Mesenchymal stem cell (in vitro differentiated cells and primary cell): ENCODE measurements around the gene ACOT8.

ENCODE experiments used
- DNase-seq: peaks from one replicate; pipeline ENCODE4 v3.0.0-alpha.2; 2013
- H2AFZ ChIP-seq: one replicate; pipeline ENCODE4 v1.6.1; 2013; ENCODE audit warnings: low read depth, mild to moderate bottlenecking, control low read depth, inconsistent platforms, low read length, moderate library complexity
- H2AK5ac ChIP-seq: 2 replicates; pipeline ENCODE4 v1.6.1; 2013; ENCODE audit warnings: low read length, moderate library complexity, mild to moderate bottlenecking, inconsistent platforms; ENCODE audit not compliant: severe bottlenecking
- H2BK120ac ChIP-seq: one replicate; pipeline ENCODE4 v1.6.1; 2013; ENCODE audit warnings: low read depth, mild to moderate bottlenecking, inconsistent platforms, low read length, moderate library complexity
- H2BK12ac ChIP-seq, 2 experiments: one replicate each; pipeline ENCODE4 v1.6.1; 2013; ENCODE audit warnings: inconsistent platforms in 2 of 2, low read length in 2 of 2, mild to moderate bottlenecking in 2 of 2, moderate library complexity in 2 of 2, control low read depth in 1 of 2
- H2BK15ac ChIP-seq: one replicate; pipeline ENCODE4 v1.6.1; 2013; ENCODE audit warnings: mild to moderate bottlenecking, low read depth, inconsistent platforms; ENCODE audit not compliant: poor library complexity, severe bottlenecking
- H2BK5ac ChIP-seq: 2 replicates; pipeline ENCODE4 v1.6.1; 2013; ENCODE audit warnings: low read depth, mild to moderate bottlenecking, low read length, control low read depth, inconsistent platforms; ENCODE audit not compliant: poor library complexity, severe bottlenecking
- H3K14ac ChIP-seq, 2 experiments: one replicate each; pipeline ENCODE4 v1.6.1; 2013; ENCODE audit warnings: inconsistent platforms in 2 of 2, low read length in 2 of 2, control low read depth in 1 of 2, mild to moderate bottlenecking in 1 of 2, moderate library complexity in 1 of 2
- H3K18ac ChIP-seq, 2 experiments: one replicate each; pipeline ENCODE4 v1.6.1; 2013; ENCODE audit warnings: inconsistent platforms in 2 of 2, low read length in 2 of 2, control low read depth in 1 of 2, low read depth in 1 of 2, mild to moderate bottlenecking in 1 of 2
- H3K23ac ChIP-seq, 2 experiments: one replicate each; pipeline ENCODE4 v1.6.1; 2013; ENCODE audit warnings: inconsistent platforms in 2 of 2, low read length in 2 of 2, mild to moderate bottlenecking in 2 of 2, moderate library complexity in 2 of 2, control low read depth in 1 of 2
- H3K27ac ChIP-seq: 2 replicates; pipeline ENCODE4 v1.5.1; 2013; ENCODE audit warnings: mild to moderate bottlenecking, moderate library complexity, low read length, control low read depth, inconsistent platforms; ENCODE audit not compliant: poor library complexity, severe bottlenecking
- H3K27me3 ChIP-seq, 2 experiments: 2 replicates each; pipeline versions ENCODE4 v1.6.1 to v1.7.0; 2013; ENCODE audit warnings: low read length in 2 of 2, mild to moderate bottlenecking in 2 of 2, moderate library complexity in 2 of 2, control low read depth in 1 of 2, inconsistent platforms in 1 of 2; ENCODE audit not compliant: control insufficient read depth in 1 of 2, insufficient read depth in 1 of 2
- H3K36me3 ChIP-seq, 2 experiments: 2 replicates each; pipeline versions ENCODE4 v1.6.1 to v1.7.0; 2013; ENCODE audit warnings: low read length in 2 of 2, control low read depth in 1 of 2, inconsistent platforms in 1 of 2, low read depth in 1 of 2, mild to moderate bottlenecking in 1 of 2; ENCODE audit not compliant: insufficient read depth in 2 of 2, control insufficient read depth in 1 of 2
- H3K4ac ChIP-seq, 2 experiments: one replicate each; pipeline ENCODE4 v1.6.1; 2013; ENCODE audit warnings: inconsistent platforms in 2 of 2, low read length in 2 of 2, mild to moderate bottlenecking in 2 of 2, moderate library complexity in 2 of 2, control low read depth in 1 of 2, low read depth in 1 of 2
- H3K4me1 ChIP-seq: 2 replicates; pipeline ENCODE4 v1.6.1; 2013; ENCODE audit warnings: low read depth, low read length, control low read depth; ENCODE audit not compliant: control insufficient read depth, insufficient read depth
- H3K4me2 ChIP-seq: 2 replicates; pipeline ENCODE4 v1.6.1; 2013; ENCODE audit warnings: low read length, mild to moderate bottlenecking, inconsistent platforms; ENCODE audit not compliant: poor library complexity, severe bottlenecking
- H3K4me3 ChIP-seq, 2 experiments: 2 replicates each; pipeline versions ENCODE4 v1.5.1 to v1.7.0; 2013; ENCODE audit warnings: low read length in 2 of 2, mild to moderate bottlenecking in 2 of 2, control low read depth in 1 of 2, low read depth in 1 of 2; ENCODE audit not compliant: insufficient read depth in 1 of 2
- H3K79me1 ChIP-seq: replicated peaks from 2 replicates; pipeline ENCODE4 v1.6.1; 2013; ENCODE audit warnings: mild to moderate bottlenecking, control low read depth, low read length, inconsistent platforms; ENCODE audit not compliant: poor library complexity, severe bottlenecking
- H3K9ac ChIP-seq: 2 replicates; pipeline ENCODE4 v1.7.0; 2013; ENCODE audit warnings: mild to moderate bottlenecking, low read length, moderate library complexity
- H3K9me3 ChIP-seq: 2 replicates; pipeline ENCODE4 v1.7.0; 2013; ENCODE audit warnings: mild to moderate bottlenecking, low read length; ENCODE audit not compliant: control insufficient read depth
- H4K8ac ChIP-seq: one replicate; pipeline ENCODE4 v1.6.1; 2013; ENCODE audit warnings: inconsistent platforms, mild to moderate bottlenecking, low read length, moderate library complexity
- H4K91ac ChIP-seq: one replicate; pipeline ENCODE4 v1.6.1; 2013; ENCODE audit warnings: mild to moderate bottlenecking, low read length, inconsistent platforms
- WGBS: methylation state at CpG from one replicate; pipeline ENCODE4 v1.1.7; 2013; ENCODE audit warnings: mixed read lengths; 5-methylcytosine and 5-hydroxymethylcytosine counted together

Gene ACOT8

DNA sequence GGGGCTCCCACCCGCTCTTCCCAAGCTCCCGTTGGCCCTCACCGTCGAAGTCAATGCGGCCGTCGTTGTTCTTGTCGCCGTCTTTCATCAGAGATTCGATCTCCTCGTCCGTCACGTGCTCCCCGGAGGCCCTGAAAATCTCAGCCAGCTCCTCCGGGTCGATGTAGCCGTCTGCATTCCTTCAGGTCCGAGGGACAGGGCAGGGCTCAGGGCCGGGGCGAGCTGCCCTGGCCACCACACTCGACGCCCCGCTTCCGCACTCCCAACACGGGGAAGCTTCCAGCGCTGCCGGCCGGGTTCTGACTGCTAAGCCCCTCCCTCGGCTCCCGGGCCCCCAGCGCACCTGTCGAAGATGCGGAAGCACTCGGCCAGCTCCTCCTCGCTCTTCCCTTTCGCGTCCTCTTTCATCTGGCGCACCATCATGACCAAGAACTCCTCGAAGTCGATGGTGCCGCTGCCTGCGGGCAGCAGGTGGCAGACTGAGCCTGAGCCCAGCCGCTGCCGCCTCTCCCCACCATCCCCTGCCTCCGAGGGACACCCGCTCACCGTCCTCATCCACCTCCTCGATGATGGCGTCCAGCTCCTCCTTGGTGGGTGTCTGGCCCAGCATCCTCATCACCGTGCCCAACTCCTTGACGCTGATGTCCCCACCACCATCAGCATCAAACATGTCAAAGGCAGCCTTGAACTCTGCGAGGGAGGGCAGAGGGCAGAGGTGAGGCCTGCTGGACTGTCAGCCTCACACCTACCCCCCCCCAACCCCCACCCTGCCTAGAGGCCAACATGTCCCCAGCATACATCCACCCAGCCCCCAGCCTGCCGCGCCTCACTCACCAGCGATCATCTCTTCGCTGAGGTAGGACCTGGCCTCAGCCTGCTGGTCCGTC is 33.0 kb downstream of the ACOT8 start:
- H3K27me3 ChIP-seq, result peaks cover 15 to 16% of the 10 kb centered on the region in 2 experiments
- no peaks in the 10 kb centered on the region for H3K36me3 ChIP-seq
- no peak overlapping the region for H3K4me2 ChIP-seq
- H3K23ac ChIP-seq, result peak overlapping the region in 1 of 2 experiments; percentile 60
- no peak overlapping the region for H2BK5ac ChIP-seq
- H4K91ac ChIP-seq, result peak overlapping the region; percentile 87
- H3K9me3 ChIP-seq, result no peaks in the 10 kb centered on the region
- H3K14ac ChIP-seq, result peak overlapping the region in 1 of 2 experiments; percentile 11
- H3K79me1 ChIP-seq, result no peaks in the 10 kb centered on the region
- H2BK120ac ChIP-seq, result no peak overlapping the region
- peak; percentile 33 for DNase-seq
- H2AFZ ChIP-seq, result no peak overlapping the region
- no peak overlapping the region for H3K4ac ChIP-seq
- peak overlapping the region; percentile 32 for H3K9ac ChIP-seq
- H2BK12ac ChIP-seq, result peak overlapping the region in 1 of 2 experiments; percentile 58
- peak overlapping the region; percentile 61 for H4K8ac ChIP-seq
- H2BK15ac ChIP-seq, result peak overlapping the region; percentile 30
- 36% methylated on average over 57 of the region's 57 CpGs for WGBS
- peaks cover 25% of the 10 kb centered on the region for H3K4me1 ChIP-seq
- peak overlapping the region in 1 of 2 experiments; percentile 49 for H3K18ac ChIP-seq
- H3K27ac ChIP-seq, result no peak overlapping the region
- no peak overlapping the region for H2AK5ac ChIP-seq
- peak overlapping the region in 1 of 2 experiments; percentile 60 for H3K4me3 ChIP-seq

- peak overlapping the region in 1 of 2 experiments; percentile 7 for H3K4me3 ChIP-seq
- no peaks in the 10 kb centered on the region for H3K79me1 ChIP-seq
- no peak overlapping the region for H4K91ac ChIP-seq
- peak; percentile 40 for DNase-seq
- no peak overlapping the region for H3K9ac ChIP-seq
- H2BK5ac ChIP-seq, result no peak overlapping the region
- no peak overlapping the region for H2BK12ac ChIP-seq
- no peak overlapping the region for H2AK5ac ChIP-seq
- no peak overlapping the region for H2BK120ac ChIP-seq
- H2AFZ ChIP-seq, result no peak overlapping the region
- peak overlapping the region in 1 of 2 experiments; percentile 15 for H3K18ac ChIP-seq
- no peaks in the 10 kb centered on the region for H3K36me3 ChIP-seq
- H3K27me3 ChIP-seq, result peaks cover 15 to 16% of the 10 kb centered on the region in 2 experiments
- no peak overlapping the region for H4K8ac ChIP-seq
- H3K14ac ChIP-seq, result no peak overlapping the region
- peak overlapping the region; percentile 24 for H3K4me2 ChIP-seq
- H3K9me3 ChIP-seq, result no peaks in the 10 kb centered on the region
- peaks cover 25% of the 10 kb centered on the region for H3K4me1 ChIP-seq
- 41% methylated on average over 22 of the region's 24 CpGs for WGBS
- H3K27ac ChIP-seq, result no peak overlapping the region
- no peak overlapping the region for H2BK15ac ChIP-seq
- no peak overlapping the region for H3K4ac ChIP-seq
- no peak overlapping the region for H3K23ac ChIP-seq
Observed at GRCh38 chr20:45822857-45823256, 34.3 kb downstream of the ACOT8 start.

GRCh38 chr20:45821947-45822346 is 35.2 kb downstream of the ACOT8 start:
- peaks cover 30% of the 10 kb centered on the region for H3K4me1 ChIP-seq
- H2AK5ac ChIP-seq, result peak overlapping the region; percentile 32
- H4K91ac ChIP-seq, result no peak overlapping the region
- H3K27me3 ChIP-seq, result peaks cover 15 to 16% of the 10 kb centered on the region in 2 experiments
- no peaks in the 10 kb centered on the region for H3K36me3 ChIP-seq
- no peak overlapping the region for H3K27ac ChIP-seq
- H3K9ac ChIP-seq, result no peak overlapping the region
- no peak overlapping the region for H2BK5ac ChIP-seq
- H3K79me1 ChIP-seq, result peaks cover 3% of the 10 kb centered on the region
- H3K23ac ChIP-seq, result no peak overlapping the region
- no peak for DNase-seq
- WGBS, result 71% methylated on average over 2 of the region's 2 CpGs
- H3K14ac ChIP-seq, result no peak overlapping the region
- H4K8ac ChIP-seq, result no peak overlapping the region
- H3K9me3 ChIP-seq, result no peaks in the 10 kb centered on the region
- H2BK12ac ChIP-seq, result no peak overlapping the region
- no peak overlapping the region for H3K4me2 ChIP-seq
- H2BK15ac ChIP-seq, result no peak overlapping the region
- H3K4me3 ChIP-seq, result no peak overlapping the region
- no peak overlapping the region for H2AFZ ChIP-seq
- peak overlapping the region in 1 of 2 experiments; percentile 26 for H3K4ac ChIP-seq
- H3K18ac ChIP-seq, result no peak overlapping the region
- H2BK120ac ChIP-seq, result no peak overlapping the region

DNA sequence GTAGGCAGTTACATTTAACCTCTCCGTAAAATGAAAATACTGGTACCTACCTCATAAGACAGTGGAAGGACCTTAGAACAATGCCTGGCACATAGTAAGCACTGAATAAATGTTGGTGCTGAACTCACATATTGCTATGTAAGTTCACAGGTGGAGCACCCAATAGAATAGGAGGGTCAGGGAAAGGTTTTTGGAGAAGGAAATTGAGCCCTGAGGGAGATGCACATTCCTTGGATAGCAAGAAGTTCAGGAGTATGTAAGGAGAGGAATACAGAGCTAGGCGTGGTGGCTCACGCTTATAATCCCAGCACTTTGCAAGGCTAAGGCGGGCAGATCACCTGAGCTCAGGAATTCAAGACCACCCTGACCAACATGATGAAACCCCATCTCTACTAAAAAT is 37.7 kb downstream of the ACOT8 start:
- no peak overlapping the region for H3K4me3 ChIP-seq
- WGBS, result 100% methylated on average over 4 of the region's 4 CpGs
- no peak for DNase-seq

More for the DNA sequence above, 37.7 kb downstream of the ACOT8 start:
- Histone ChIP-seq H3K36me3 (no peaks in the 10 kb centered on the region), H3K23ac (no peak overlapping the region), H2BK15ac (no peak overlapping the region), H3K4me2 (no peak overlapping the region), H2BK12ac (peak overlapping the region in 1 of 2 experiments; percentile 19), H2AFZ (no peak overlapping the region), H3K9me3 (no peaks in the 10 kb centered on the region), H2AK5ac (peak overlapping the region; percentile 58), H3K79me1 (peaks cover 12% of the 10 kb centered on the region), H2BK5ac (no peak overlapping the region), H3K14ac (no peak overlapping the region), H3K27ac (no peak overlapping the region), H3K4me1 (peaks cover 23% of the 10 kb centered on the region), H3K27me3 (peaks cover 15 to 16% of the 10 kb centered on the region in 2 experiments), H4K91ac (no peak overlapping the region), H3K9ac (no peak overlapping the region), H3K4ac (no peak overlapping the region), H4K8ac (no peak overlapping the region), H2BK120ac (no peak overlapping the region), H3K18ac (no peak overlapping the region)
